Adrenal gland (tissue), 5 donors: Measurements from ENCODE around the gene SPRY1.

Experiments used
- CTCF ChIP-seq, 6 experiments: fragments of 450-650 bp in 4 of 6; fragments of 200-600 bp in 2 of 6; sonication (generic) in 1 of 6; IDR thresholded peaks; 1 replicate in 5 of 6; 2 replicates in 1 of 6; pipeline versions ENCODE4 v1.5.1 to v1.8.0; 2016 to 2021; ENCODE audit warnings: antibody characterized with exemption in 6 of 6, mild to moderate bottlenecking in 2 of 6, moderate library complexity in 1 of 6
- POLR2A ChIP-seq, 2 donors: fragments of 450-650 bp; IDR thresholded peaks; one replicate each; pipeline ENCODE4 v1.6.1; 2017; ENCODE audit warnings: antibody characterized with exemption in 2 of 2, mild to moderate bottlenecking in 2 of 2, moderate library complexity in 1 of 2
- donor health status: DM: no; HTN: no; CAD: no.

GRCh38 chr4:123415576-123415975 lies 19.0 kb downstream of the SPRY1 start:
- TF ChIP-seq POLR2A (IDR thresholded peaks at IDR 0.05) (no peak), CTCF (IDR thresholded peaks at IDR 0.05) (no peak)
